IMR-90 (cell line): ENCODE results near the gene UGT1A7. TPM values are rescaled to one million over a fixed set of nuclear protein-coding genes. Genes with fewer than 3 reads are reported as not detected.

Source experiments
- ATAC-seq: fragments of 200-7000 bp; cut with Tn5 transposase; 2 replicates; pipeline ENCODE4 v1.9.1; 2020; ENCODE audit warnings: low read depth, mild to moderate bottlenecking, moderate library complexity
- BruUV-seq: library from RNA; stranded (reverse); fragments of 400-500 nt; replicated peaks from 2 replicates; lab custom pipeline; 2021; lab: Mats Ljungman, UMichigan
- CTCF ChIA-PET: fragments of 300-600 bp; formaldehyde crosslinking; extraction: SDS; loops from one replicate; lab custom pipeline; 2021; ENCODE audit warnings: antibody characterized with exemption; lab: Yijun Ruan, JAX
- POLR2A ChIA-PET: fragments of 300-600 bp; sonication (Branson Sonifier 250); formaldehyde crosslinking; loops from one replicate; lab custom pipeline; 2022; ENCODE audit warnings: antibody characterized with exemption; ENCODE audit not compliant: unreplicated experiment; lab: Charles Lee
- DNase-seq: peaks from one replicate; pipeline ENCODE4 v3.0.0; 2013
- H2AFZ ChIP-seq: replicated peaks from 2 replicates; pipeline ENCODE3; 2013; ENCODE audit warnings: low read length, mild to moderate bottlenecking; ENCODE audit not compliant: poor library complexity
- H2AK5ac ChIP-seq: 2 replicates; pipeline ENCODE4 v1.6.1; 2013; ENCODE audit warnings: low read depth, low read length, inconsistent platforms
- H2AK9ac ChIP-seq: replicated peaks from 2 replicates; pipeline ENCODE3; 2013; ENCODE audit warnings: mild to moderate bottlenecking, low read depth, low read length, moderate library complexity; ENCODE audit not compliant: poor library complexity
- H2BK120ac ChIP-seq: 2 replicates; pipeline ENCODE4 v1.6.1; 2013; ENCODE audit warnings: low read depth, low read length, inconsistent platforms
- H2BK15ac ChIP-seq: 3 replicates; pipeline ENCODE4 v1.6.1; 2013; ENCODE audit warnings: low read depth, low read length, inconsistent platforms
- H2BK20ac ChIP-seq: 2 replicates; pipeline ENCODE4 v1.6.1; 2013; ENCODE audit warnings: low read depth, mild to moderate bottlenecking, inconsistent platforms, low read length, moderate library complexity
- H2BK5ac ChIP-seq: 2 replicates; pipeline ENCODE4 v1.6.1; 2013; ENCODE audit warnings: mild to moderate bottlenecking, low read depth, low read length, inconsistent platforms; ENCODE audit not compliant: poor library complexity, severe bottlenecking
- H3K14ac ChIP-seq: replicated peaks from 2 replicates; pipeline ENCODE4 v1.6.1; 2013; ENCODE audit warnings: low read depth, low read length, inconsistent platforms
- H3K18ac ChIP-seq: 2 replicates; pipeline ENCODE4 v1.6.1; 2013; ENCODE audit warnings: low read depth, low read length, control low read depth
- H3K23ac ChIP-seq: 2 replicates; pipeline ENCODE4 v1.6.1; 2013; ENCODE audit warnings: low read depth, low read length, inconsistent platforms
- H3K27ac ChIP-seq: 2 replicates; pipeline ENCODE4 v1.5.1; 2013; ENCODE audit warnings: mild to moderate bottlenecking, control low read depth, low read length; ENCODE audit not compliant: insufficient read depth
- H3K27me3 ChIP-seq: 2 replicates; pipeline ENCODE4 v1.6.1; 2013; ENCODE audit warnings: low read length; ENCODE audit not compliant: control insufficient read depth, insufficient read depth
- H3K36me3 ChIP-seq: 2 replicates; pipeline ENCODE4 v1.6.1; 2013; ENCODE audit warnings: low read length, mixed read lengths; ENCODE audit not compliant: control insufficient read depth, insufficient read depth
- H3K4ac ChIP-seq: 2 replicates; pipeline ENCODE4 v1.6.1; 2013; ENCODE audit warnings: low read depth, low read length, inconsistent platforms
- H3K4me1 ChIP-seq: 2 replicates; pipeline ENCODE4 v1.6.1; 2013; ENCODE audit warnings: low read length, mixed read lengths; ENCODE audit not compliant: control insufficient read depth, insufficient read depth
- H3K4me2 ChIP-seq: 2 replicates; pipeline ENCODE4 v1.6.1; 2013; ENCODE audit warnings: low read depth, mild to moderate bottlenecking, control low read depth, low read length, moderate library complexity
- H3K4me3 ChIP-seq: 2 replicates; pipeline ENCODE4 v1.5.1; 2013; ENCODE audit warnings: low read depth, mild to moderate bottlenecking, control low read depth, low read length, moderate library complexity; ENCODE audit not compliant: insufficient read depth
- H3K56ac ChIP-seq: 2 replicates; pipeline ENCODE4 v1.6.1; 2013; ENCODE audit warnings: low read length, inconsistent platforms; ENCODE audit not compliant: insufficient read depth; ENCODE audit errors: extremely low read depth
- H3K79me1 ChIP-seq, 2 experiments: 2 replicates each; pipeline ENCODE4 v1.6.1; 2013; ENCODE audit warnings: low read length in 2 of 2, inconsistent platforms in 1 of 2, low read depth in 1 of 2
- H3K9ac ChIP-seq: 2 replicates; pipeline ENCODE4 v1.6.1; 2013; ENCODE audit warnings: low read depth, low read length, control low read depth
- H3K9me1 ChIP-seq: 2 replicates; pipeline ENCODE4 v1.6.1; 2013; ENCODE audit warnings: low read length, inconsistent platforms; ENCODE audit not compliant: insufficient read depth
- H3K9me3 ChIP-seq: 2 replicates; pipeline ENCODE4 v1.6.1; 2013; ENCODE audit warnings: low read length; ENCODE audit not compliant: control insufficient read depth, insufficient read depth
- H4K20me1 ChIP-seq: 2 replicates; pipeline ENCODE4 v1.6.1; 2013; ENCODE audit warnings: low read length, inconsistent platforms; ENCODE audit not compliant: insufficient read depth
- H4K5ac ChIP-seq: 2 replicates; pipeline ENCODE4 v1.6.1; 2013; ENCODE audit warnings: mild to moderate bottlenecking, low read depth, low read length, control low read depth
- H4K8ac ChIP-seq, 2 experiments: 2 replicates each; pipeline ENCODE4 v1.6.1; 2013; ENCODE audit warnings: low read depth in 2 of 2, low read length in 2 of 2, control low read depth in 1 of 2, inconsistent platforms in 1 of 2
- H4K91ac ChIP-seq: 2 replicates; pipeline ENCODE4 v1.6.1; 2013; ENCODE audit warnings: low read depth, low read length, inconsistent platforms; ENCODE audit not compliant: insufficient read depth
- CTCF ChIP-seq: conservative IDR thresholded peaks from 2 replicates; pipeline ENCODE4 v1.5.1; 2012; ENCODE audit warnings: mild to moderate bottlenecking, low read depth, low read length, improper control_type of control experiment
- ELK1 ChIP-seq: fragments of 150-350 bp; IDR thresholded peaks from 2 replicates; pipeline ENCODE4 v1.6.1; 2016; ENCODE audit warnings: low read depth, mild to moderate bottlenecking, low read length, moderate library complexity, borderline replicate concordance
- MAZ ChIP-seq: IDR thresholded peaks from 2 replicates; pipeline ENCODE4 v1.6.1; 2012; ENCODE audit warnings: low read depth, mild to moderate bottlenecking, low read length, improper control_type of control experiment, moderate library complexity, borderline replicate concordance
- MXI1 ChIP-seq: IDR thresholded peaks from 2 replicates; pipeline ENCODE4 v1.6.1; 2012; ENCODE audit warnings: low read depth, mild to moderate bottlenecking, low read length, moderate library complexity, borderline replicate concordance
- NFE2L2 ChIP-seq: fragments of 150-350 bp; IDR thresholded peaks from 2 replicates; pipeline ENCODE4 v1.6.1; 2016; ENCODE audit warnings: low read depth, mild to moderate bottlenecking, low read length
- POLR2A ChIP-seq: IDR thresholded peaks from 2 replicates; pipeline ENCODE4 v1.6.1; 2012; ENCODE audit warnings: mild to moderate bottlenecking, low read depth, low read length
- RAD21 ChIP-seq: IDR thresholded peaks from 2 replicates; pipeline ENCODE4 v1.6.1; 2012; ENCODE audit warnings: low read length, improper control_type of control experiment
- RCOR1 ChIP-seq: IDR thresholded peaks from 2 replicates; pipeline ENCODE4 v1.6.1; 2012; ENCODE audit warnings: mild to moderate bottlenecking, low read length, improper control_type of control experiment; ENCODE audit not compliant: insufficient replicate concordance
- SMC3 ChIP-seq: fragments of 150-350 bp; IDR thresholded peaks from 2 replicates; pipeline ENCODE4 v1.6.1; 2016; ENCODE audit warnings: low read depth, mild to moderate bottlenecking, antibody characterized with exemption, low read length, moderate library complexity
- USF2 ChIP-seq: fragments of 150-350 bp; IDR thresholded peaks from 2 replicates; pipeline ENCODE4 v1.6.1; 2017; ENCODE audit warnings: mild to moderate bottlenecking, antibody characterized with exemption, low read length, low read depth
- WGBS, 2 experiments: methylation state at CpG; one replicate each; pipeline versions ENCODE4 v1.1.5 to v1.1.7; 2013; ENCODE audit warnings: missing lambda C conversion rate in 2 of 2; ENCODE audit not compliant: insufficient read length in 1 of 2; ENCODE audit errors: extremely low coverage in 2 of 2; 5-methylcytosine and 5-hydroxymethylcytosine counted together
- dilution Hi-C: fragments of 300-500 bp; cut with HindIII; formaldehyde crosslinking; loops from one replicate; pipeline ENCODE4 v1.14.3; 2018; ENCODE audit warnings: low sequenced_read_pairs; ENCODE audit not compliant: unreplicated experiment
- in situ Hi-C: fragments of 300-500 bp; cut with MboI; formaldehyde crosslinking; loops from 3 replicates; pipeline ENCODE4 v1.14.3; 2019; ENCODE audit warnings: low sequenced_read_pairs, inconsistent platforms, mixed read lengths
- intact Hi-C: fragments of 100-400 bp; cut with micrococcal nuclease; formaldehyde crosslinking; loops from 2 replicates; pipeline ENCODE4 v1.10.0; 2022
- polyA plus RNA-seq, 3 experiments: library from polyadenylated mRNA; depleted of rRNA; stranded (reverse); fragments of >200 nt; gene quantifications; 2 replicates each; pipeline ENCODE4 v1.2.3, GENCODE V29; 2012; ENCODE audit warnings: low replicate concordance in 1 of 3
- total RNA-seq: library from RNA; depleted of rRNA; stranded (reverse); fragments of >200 nt; gene quantifications from 2 replicates; pipeline ENCODE4 v1.2.3, GENCODE V29; 2012

The UGT1A7 gene
- total and polyA plus RNA-seq, 2 of the 4 experiments (the other 2 are of a cell fraction) = not detected

DNA sequence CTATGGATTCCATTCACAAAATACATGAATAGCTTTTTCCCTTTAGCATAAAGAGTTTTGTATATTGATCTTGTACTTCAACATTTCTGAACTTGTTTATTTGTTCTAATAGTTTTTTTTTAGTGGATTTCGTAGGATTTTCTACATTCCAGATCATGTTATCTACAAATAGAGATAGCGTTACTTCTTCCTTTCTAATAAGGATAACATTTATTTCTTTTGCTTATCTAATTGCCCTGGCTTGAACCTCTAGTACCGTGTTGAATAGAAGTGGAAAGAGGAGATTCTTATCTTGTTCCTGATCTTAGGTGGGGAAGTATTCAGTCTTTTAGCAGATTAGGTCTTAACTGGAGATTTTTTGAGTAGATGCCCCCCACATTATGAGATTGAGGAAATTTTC, 20.5 kb downstream of the UGT1A7 start:
- H3K4me3 ChIP-seq = no peak overlapping the region
- POLR2A ChIA-PET = no interaction called here
- no peak overlapping the region for H3K4me2 ChIP-seq
- peaks cover 11% of the 10 kb centered on the region for H3K4me1 ChIP-seq
- intact Hi-C loops (no loop called here), dilution Hi-C loops (no loop called here), in situ Hi-C loops (no loop called here)
- H3K79me1 ChIP-seq = no peaks in the 10 kb centered on the region
- no peaks in the 10 kb centered on the region for H3K9me3 ChIP-seq
- no peaks in the 10 kb centered on the region for H3K9me1 ChIP-seq
- CTCF ChIA-PET = no interaction called here
- H4K91ac ChIP-seq = no peak overlapping the region
- no peak overlapping the region for H3K23ac ChIP-seq
- no peak overlapping the region for H3K9ac ChIP-seq
- no TSS peak for BruUV-seq
- no peak overlapping the region for H3K4ac ChIP-seq
- no peak for DNase-seq
- no peak overlapping the region for H2AFZ ChIP-seq
- H2AK5ac ChIP-seq = no peak overlapping the region
- H2AK9ac ChIP-seq = no peak overlapping the region
- no peaks in the 10 kb centered on the region for H4K20me1 ChIP-seq
- no peak overlapping the region for H4K5ac ChIP-seq
- H3K36me3 ChIP-seq = no peaks in the 10 kb centered on the region
- H3K27ac ChIP-seq = no peak overlapping the region
- no peak overlapping the region for H3K56ac ChIP-seq
- no peak overlapping the region for H3K18ac ChIP-seq
- no peak overlapping the region for H2BK20ac ChIP-seq
- no CpG with 5 or more reads among the region's 3 CpGs for WGBS, 2 experiments
- no peak for TF ChIP-seq CTCF
- TF ChIP-seq MAZ = no peak
- TF ChIP-seq MXI1 = no peak
- no peak for TF ChIP-seq NFE2L2
- no peak for TF ChIP-seq SMC3
- TF ChIP-seq USF2 = no peak
- no peak for TF ChIP-seq POLR2A
- TF ChIP-seq ELK1 = no peak
- TF ChIP-seq RCOR1 = no peak
- no peak for TF ChIP-seq RAD21
- no peak overlapping the region for H2BK5ac ChIP-seq
- H3K27me3 ChIP-seq = no peaks in the 10 kb centered on the region
- H2BK120ac ChIP-seq = no peak overlapping the region
- H4K8ac ChIP-seq = no peak overlapping the region
- no peak for ATAC-seq
- H3K14ac ChIP-seq = no peak overlapping the region
- H2BK15ac ChIP-seq = no peak overlapping the region
